Lower lobe of right lung (tissue), 2 donors: ENCODE results near the gene YIPF4. TPM values are rescaled to one million over a fixed set of nuclear protein-coding genes. Genes with fewer than 3 reads are reported as not detected.
"Not testable (repeated sequence)": the region's sequence is repeated elsewhere in the genome, so short reads cannot be mapped to it uniquely, and the experiment has no call there.

ENCODE experiments used
- ATAC-seq, 2 donors: fragments of 200-7000 bp; cut with Tn5 transposase; one replicate each; pipeline ENCODE4 v1.9.1; 2020 to 2022; ENCODE audit warnings: mild to moderate bottlenecking in 2 of 2, moderate library complexity in 2 of 2
- DNase-seq: peaks from one replicate; pipeline ENCODE4 v3.0.0-alpha.2; 2020
- H3K27ac ChIP-seq: fragments of 200-600 bp; one replicate; pipeline ENCODE4 v1.8.0; 2022
- H3K27me3 ChIP-seq: fragments of 200-600 bp; one replicate; pipeline ENCODE4 v1.8.0; 2022; ENCODE audit warnings: low read depth
- H3K36me3 ChIP-seq: fragments of 200-600 bp; one replicate; pipeline ENCODE4 v1.8.0; 2022; ENCODE audit warnings: mild to moderate bottlenecking
- H3K4me1 ChIP-seq: fragments of 200-600 bp; one replicate; pipeline ENCODE4 v1.8.0; 2022
- H3K4me3 ChIP-seq: fragments of 200-600 bp; one replicate; pipeline ENCODE4 v1.8.0; 2022; ENCODE audit warnings: mild to moderate bottlenecking
- H3K9me3 ChIP-seq: fragments of 200-600 bp; one replicate; pipeline ENCODE4 v1.8.0; 2022
- intact Hi-C: fragments of 100-400 bp; cut with DNase I; formaldehyde crosslinking; loops from one replicate; pipeline ENCODE4 v1.11.0; 2022
- total RNA-seq: library from RNA; stranded (reverse); fragmentation: NEBNext Ultra II Directional; extraction: Animal tissue kit (Norgen Biotek cat#: 25700); gene quantifications from one replicate; pipeline ENCODE4 v1.2.1, GENCODE V29; 2021
- TF ChIP-seq, protein P1 (sequence below): fragments of 200-600 bp; IDR thresholded peaks from one replicate; pipeline ENCODE4 v1.8.0; 2022; ENCODE audit warnings: antibody characterized with exemption, mild to moderate bottlenecking
- donor health status: DM: no; HTN: yes; CAD: no; lungs with severe emphysema.

YIPF4 gene
- total RNA-seq, 1 donor from 2014 or later: 59.4 TPM

DNA sequence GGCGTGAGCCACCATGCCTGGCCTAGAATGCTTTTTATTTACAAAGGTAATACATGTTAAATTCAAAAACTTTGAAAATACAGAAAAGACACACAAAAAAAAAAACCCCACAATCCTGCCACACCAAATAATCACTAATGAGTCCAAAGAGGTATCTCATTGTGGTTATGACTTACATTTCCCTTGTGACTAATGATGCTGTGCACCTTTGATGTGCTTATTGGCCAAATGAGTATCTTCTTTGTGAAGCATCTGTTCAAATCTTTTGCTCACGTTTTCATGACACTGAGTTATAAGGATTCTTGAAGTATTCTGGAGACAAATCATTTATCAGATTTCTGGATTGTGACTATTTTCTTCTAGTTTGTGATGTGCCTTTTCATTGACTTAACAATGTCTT, 6.6 kb upstream of the YIPF4 start:
- Histone ChIP-seq H3K4me3 (no peak overlapping the region), H3K4me1 (no peaks in the 10 kb centered on the region), H3K27me3 (no peaks in the 10 kb centered on the region), H3K36me3 (no peaks in the 10 kb centered on the region), H3K9me3 (no peaks in the 10 kb centered on the region), H3K27ac (no peak overlapping the region)
- TF ChIP-seq, protein P1, sequence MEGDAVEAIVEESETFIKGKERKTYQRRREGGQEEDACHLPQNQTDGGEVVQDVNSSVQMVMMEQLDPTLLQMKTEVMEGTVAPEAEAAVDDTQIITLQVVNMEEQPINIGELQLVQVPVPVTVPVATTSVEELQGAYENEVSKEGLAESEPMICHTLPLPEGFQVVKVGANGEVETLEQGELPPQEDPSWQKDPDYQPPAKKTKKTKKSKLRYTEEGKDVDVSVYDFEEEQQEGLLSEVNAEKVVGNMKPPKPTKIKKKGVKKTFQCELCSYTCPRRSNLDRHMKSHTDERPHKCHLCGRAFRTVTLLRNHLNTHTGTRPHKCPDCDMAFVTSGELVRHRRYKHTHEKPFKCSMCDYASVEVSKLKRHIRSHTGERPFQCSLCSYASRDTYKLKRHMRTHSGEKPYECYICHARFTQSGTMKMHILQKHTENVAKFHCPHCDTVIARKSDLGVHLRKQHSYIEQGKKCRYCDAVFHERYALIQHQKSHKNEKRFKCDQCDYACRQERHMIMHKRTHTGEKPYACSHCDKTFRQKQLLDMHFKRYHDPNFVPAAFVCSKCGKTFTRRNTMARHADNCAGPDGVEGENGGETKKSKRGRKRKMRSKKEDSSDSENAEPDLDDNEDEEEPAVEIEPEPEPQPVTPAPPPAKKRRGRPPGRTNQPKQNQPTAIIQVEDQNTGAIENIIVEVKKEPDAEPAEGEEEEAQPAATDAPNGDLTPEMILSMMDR: no peak
- DNase-seq: no peak
- no peak for ATAC-seq
- intact Hi-C loops: no loop called here

DNA sequence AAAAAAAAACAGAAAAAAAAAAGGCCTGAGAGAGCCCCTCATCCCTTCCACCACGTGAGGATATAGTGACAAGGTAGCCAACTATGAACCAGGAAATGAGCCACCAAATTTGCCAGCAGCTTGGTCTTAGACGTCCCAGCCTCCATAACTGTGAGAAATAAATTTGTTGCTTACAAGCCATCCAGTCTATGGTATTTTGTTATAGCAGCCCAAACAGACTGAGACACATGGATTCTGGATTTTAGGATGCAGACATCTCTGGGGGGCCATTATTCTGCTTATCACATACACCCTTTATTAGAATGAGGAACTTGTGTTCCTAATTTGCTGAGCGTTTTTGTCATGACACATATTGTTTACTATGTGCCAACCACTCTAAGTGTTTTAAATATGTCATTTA, 5.4 kb upstream of the YIPF4 start:
- H3K4me3 ChIP-seq: no peak overlapping the region
- no peaks in the 10 kb centered on the region for H3K27me3 ChIP-seq
- intact Hi-C loops: no loop called here
- H3K36me3 ChIP-seq: no peaks in the 10 kb centered on the region
- ATAC-seq (no peak), DNase-seq (no peak)
- peaks cover 7% of the 10 kb centered on the region for H3K4me1 ChIP-seq
- no peak overlapping the region for H3K27ac ChIP-seq
- no peaks in the 10 kb centered on the region for H3K9me3 ChIP-seq
- TF ChIP-seq, protein P1: no peak

DNA sequence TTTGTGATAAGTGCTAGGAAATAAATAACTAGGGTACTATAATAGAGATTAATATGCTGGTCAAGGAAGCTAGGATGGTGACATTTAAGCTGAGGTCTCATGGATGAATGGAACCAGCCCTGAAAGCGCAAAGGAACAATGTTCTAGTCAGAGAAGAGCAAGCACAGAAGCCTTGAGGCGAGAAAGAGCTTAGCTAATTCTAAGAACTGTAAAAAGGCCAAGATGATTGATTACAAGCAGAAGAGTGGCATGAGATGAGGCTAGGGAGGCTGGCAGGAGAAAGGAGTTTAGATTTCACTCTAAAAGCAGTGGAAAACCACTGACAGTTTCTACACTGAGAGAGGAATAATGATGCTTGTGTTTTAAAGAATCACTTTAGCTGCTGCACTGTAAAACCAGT, 3.4 kb upstream of the YIPF4 start:
- Histone ChIP-seq H3K27ac (no peak overlapping the region), H3K27me3 (no peaks in the 10 kb centered on the region), H3K4me3 (no peak overlapping the region), H3K4me1 (peaks cover 18% of the 10 kb centered on the region), H3K9me3 (no peaks in the 10 kb centered on the region), H3K36me3 (no peaks in the 10 kb centered on the region)
- intact Hi-C loops: no loop called here
- no peak for ATAC-seq
- DNase-seq: no peak
- TF ChIP-seq, protein P1: no peak

DNA sequence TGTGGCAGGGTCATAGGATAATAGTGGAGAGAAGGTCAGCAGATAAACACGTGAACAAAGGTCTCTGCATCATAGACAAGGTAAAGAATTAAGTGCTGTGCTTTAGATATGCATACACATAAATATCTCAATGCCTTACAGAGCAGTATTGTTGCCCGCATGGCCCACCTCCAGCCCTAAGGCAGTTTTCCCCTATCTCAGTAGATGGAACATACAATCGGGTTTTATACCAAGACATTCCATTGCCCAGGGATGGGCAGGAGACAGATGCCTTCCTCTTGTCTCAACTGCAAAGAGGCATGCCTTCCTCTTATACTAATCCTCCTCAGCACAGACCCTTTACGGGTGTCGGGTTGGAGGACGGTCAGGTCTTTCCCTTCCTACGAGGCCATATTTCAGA, 1.9 kb upstream of the YIPF4 start:
- H3K9me3 ChIP-seq, DNase-seq, H3K27ac ChIP-seq, ATAC-seq, H3K4me3 ChIP-seq, H3K36me3 ChIP-seq, H3K27me3 ChIP-seq, intact Hi-C loops: not testable (repeated sequence)
- peaks cover 33% of the 10 kb centered on the region for H3K4me1 ChIP-seq

DNA sequence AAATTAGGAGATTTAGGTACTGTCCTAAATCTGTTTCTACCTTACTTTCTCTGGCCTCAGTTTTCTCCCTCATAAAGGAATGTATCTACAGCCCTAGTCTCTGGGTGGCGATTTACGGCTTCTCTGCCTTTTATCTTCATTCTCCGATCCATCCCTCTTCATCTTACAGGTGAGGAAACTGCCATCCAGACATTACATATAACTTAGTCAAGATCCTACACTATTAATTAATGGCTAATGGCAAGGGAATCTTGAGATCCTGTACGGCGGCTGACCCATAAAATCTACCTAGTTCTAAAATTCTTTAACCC, 386 bp upstream of the YIPF4 start:
- H3K9me3 ChIP-seq: no peaks in the 10 kb centered on the region
- intact Hi-C loops: no loop called here
- peak overlapping the region; percentile 95 for H3K27ac ChIP-seq
- ATAC-seq (peak in 1 of 2 donors; percentile 11), DNase-seq (no peak)
- H3K4me1 ChIP-seq: peaks cover 33% of the 10 kb centered on the region
- TF ChIP-seq, protein P1: no peak
- H3K4me3 ChIP-seq: peak overlapping the region; percentile 99
- H3K27me3 ChIP-seq: no peaks in the 10 kb centered on the region
- H3K36me3 ChIP-seq: peaks cover 15% of the 10 kb centered on the region

DNA sequence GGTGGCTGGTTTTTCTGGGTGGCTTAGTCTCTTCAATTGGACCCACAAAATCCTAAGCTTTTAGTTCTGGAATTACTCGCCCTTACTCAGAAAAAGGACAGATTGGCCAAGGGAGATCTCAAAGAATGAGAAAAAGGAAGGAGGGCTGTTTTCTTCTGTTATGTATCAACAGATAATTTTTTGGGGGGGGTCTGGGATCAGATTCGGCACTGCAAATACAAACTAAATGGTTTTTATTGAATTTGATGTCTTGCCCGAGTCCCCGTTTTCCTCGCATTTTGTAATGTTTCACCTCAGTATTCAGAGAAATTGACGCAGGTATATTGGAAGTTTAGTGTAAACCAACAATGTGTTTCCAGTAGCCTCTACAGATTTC, 762 bp downstream of the YIPF4 start:
- H3K4me1 ChIP-seq: peaks cover 33% of the 10 kb centered on the region
- DNase-seq (no peak), ATAC-seq (no peak)
- H3K4me3 ChIP-seq: peak overlapping the region; percentile 99
- peaks cover 26% of the 10 kb centered on the region for H3K36me3 ChIP-seq
- H3K27ac ChIP-seq: peak overlapping the region; percentile 95
- no peaks in the 10 kb centered on the region for H3K9me3 ChIP-seq
- TF ChIP-seq, protein P1: no peak
- intact Hi-C loops: no loop called here
- H3K27me3 ChIP-seq: no peaks in the 10 kb centered on the region
